DMS153 treated with DMSO at 0.1 percent for 48 hours (cell line): ENCODE measurements around the gene LTBP2.
A peak's percentile ranks its signal among the peaks of the same experiment; 100 is the strongest.

Experiments
- DNase-seq: peaks from one replicate; lab custom pipeline; 2025; ENCODE audit not compliant: unreplicated experiment; lab: John Stamatoyannopoulos, UW

Gene LTBP2

DNA sequence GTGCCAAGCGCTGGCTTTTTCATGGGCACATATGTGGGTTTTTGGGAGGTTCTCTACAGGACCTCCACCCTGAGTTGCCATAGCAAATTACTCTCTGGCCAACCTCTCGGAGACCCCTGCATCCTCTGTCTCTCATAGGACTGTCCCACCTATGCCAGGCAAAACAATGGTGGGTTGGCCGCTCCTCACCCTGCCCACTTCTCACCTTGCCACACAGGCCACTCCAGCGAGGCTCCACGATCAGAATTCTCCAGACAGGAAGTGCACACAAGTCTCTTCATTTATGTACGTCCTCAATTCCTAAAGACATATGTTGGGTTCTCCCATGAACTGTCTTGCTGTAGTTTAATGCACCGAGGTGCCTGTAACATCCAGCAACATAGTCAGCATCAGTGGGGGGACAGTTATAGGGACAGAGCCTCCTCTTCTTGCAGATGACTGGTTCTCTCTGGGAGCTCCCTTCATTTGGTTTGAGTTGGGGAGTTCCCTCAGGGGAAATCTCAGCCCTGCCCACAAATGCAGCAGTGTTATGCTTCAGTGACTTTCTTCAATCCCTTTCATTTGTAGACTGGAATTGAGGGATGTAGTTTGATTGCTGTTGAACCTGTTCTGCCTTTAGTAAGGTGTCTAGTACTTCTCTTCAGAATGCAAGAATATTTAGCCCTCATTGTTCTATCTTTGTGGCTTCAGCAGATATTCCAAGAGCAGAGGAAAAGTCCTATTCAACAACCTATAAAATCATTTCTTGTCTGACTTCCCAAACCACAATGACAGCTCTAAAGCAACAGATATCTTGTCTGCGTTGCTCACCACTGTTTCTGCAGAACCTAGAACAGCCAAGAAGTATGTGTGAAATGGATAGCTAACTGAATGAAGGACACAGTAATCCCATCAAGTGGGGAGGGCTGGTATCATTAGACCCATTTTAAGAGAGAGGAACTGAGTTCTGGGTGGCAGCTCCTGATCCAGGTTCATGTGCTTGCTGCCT lies 2.8 kb upstream of the LTBP2 start:
- no peak for DNase-seq

GRCh38 chr14:74613211-74613914 lies 1.3 kb upstream of the LTBP2 start:
- no peak for DNase-seq

- peak; percentile 45 for DNase-seq
Observed at GRCh38 chr14:74612350-74613021, 449 bp upstream of the LTBP2 start.

DNA sequence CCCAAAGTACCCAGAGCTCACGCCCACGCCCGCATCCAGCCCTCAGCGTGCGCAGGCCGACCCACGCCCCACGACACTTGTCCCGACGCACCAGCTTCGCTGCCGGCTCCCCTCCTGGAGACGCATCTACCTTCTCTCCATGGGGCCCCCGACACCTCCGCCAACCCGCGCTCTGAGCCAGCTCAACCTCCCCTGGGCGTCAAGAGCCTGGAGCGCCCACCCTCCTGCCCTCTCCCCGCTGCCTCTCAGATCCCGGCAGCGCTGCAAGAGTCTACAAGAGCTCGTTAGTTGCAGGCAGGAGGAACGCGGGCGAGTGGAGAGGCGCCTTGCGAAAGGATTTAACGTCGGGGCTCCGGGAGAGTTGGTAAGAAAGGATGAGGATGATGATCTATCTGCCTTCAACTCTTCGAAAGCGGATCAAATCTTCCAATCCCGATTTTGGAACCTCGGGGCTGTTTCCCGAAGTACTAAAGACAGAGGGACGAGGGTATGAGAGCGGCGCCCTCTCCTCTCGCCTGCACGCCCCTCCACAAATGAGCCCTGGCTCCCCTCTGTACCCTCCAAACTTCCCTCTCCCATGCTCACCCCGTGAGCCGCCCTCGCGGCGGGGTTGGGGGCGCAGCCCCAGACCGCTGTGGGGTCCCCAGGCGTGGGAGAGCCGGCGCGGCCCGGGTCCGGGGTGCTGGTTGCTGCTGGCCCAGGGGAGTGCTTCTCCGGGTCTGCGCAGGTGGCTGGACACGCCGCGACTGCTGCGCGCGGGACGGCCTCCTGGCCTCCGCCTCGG lies 979 bp downstream of the LTBP2 start:
- no peak for DNase-seq

GRCh38 chr14:74610199-74610865 lies 1.7 kb downstream of the LTBP2 start:
- DNase-seq, result no peak

GRCh38 chr14:74609721-74610120 lies 2.3 kb downstream of the LTBP2 start:
- no peak for DNase-seq

- DNase-seq, result peak; percentile 94
Observed at GRCh38 chr14:74608959-74609611, 3.0 kb downstream of the LTBP2 start.

- no peak for DNase-seq
Observed at GRCh38 chr14:74606727-74607126, 5.3 kb downstream of the LTBP2 start.

DNA sequence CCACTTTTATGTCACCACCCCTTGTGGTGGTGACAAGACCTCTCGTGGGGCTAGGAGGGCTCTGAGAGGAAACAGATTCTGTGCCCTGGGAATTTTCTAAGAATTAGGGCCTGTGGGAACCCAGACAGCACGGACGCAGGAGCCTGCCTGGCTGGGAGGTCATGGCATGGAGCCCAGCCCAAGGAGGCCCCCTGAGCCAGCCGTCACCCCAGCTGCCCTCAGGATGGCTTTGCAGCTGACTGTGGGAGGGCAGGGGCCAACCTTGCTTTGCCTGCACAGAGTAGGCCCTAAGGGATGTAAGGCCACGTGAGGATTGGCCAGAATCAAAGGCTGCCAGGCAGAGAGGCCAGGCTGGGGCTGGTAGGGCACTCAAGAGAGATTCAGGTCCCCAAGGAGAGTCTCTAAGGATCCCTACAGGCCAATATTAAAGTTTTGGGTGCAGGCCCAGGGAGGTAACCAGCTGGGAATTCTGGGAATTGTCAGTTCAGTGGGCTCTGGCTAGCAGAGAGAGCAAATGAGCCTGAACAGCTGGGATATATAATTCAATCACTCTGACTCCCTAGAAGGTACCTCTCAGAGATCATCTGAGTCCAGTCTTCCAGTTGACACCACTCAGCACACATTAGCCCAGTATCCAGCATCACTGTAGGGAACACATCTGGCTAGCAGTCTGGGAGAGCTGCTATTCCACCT lies 6.4 kb downstream of the LTBP2 start:
- DNase-seq, result no peak

DNA sequence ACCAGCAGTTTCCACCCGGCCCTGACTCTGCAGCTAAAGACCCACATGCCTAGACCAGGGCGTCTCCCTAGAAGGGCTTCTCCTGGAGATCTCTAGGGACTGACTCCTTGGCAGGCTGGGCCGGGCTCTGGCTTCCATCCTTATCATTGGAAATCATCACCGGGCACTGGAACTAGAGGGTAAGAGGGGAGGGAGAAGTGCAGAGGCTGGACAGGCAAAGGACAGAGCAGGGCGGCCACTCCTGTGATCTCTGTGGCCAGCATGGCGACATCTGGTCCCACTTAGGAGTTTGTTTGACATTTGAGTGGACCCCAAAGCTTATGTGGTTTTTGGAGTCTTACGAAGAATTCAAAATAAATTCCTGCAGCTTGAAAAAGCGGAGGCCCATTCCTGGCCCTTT lies 7.1 kb downstream of the LTBP2 start:
- no peak for DNase-seq

GRCh38 chr14:74604157-74604556 lies 7.9 kb downstream of the LTBP2 start:
- DNase-seq, result no peak

DNA sequence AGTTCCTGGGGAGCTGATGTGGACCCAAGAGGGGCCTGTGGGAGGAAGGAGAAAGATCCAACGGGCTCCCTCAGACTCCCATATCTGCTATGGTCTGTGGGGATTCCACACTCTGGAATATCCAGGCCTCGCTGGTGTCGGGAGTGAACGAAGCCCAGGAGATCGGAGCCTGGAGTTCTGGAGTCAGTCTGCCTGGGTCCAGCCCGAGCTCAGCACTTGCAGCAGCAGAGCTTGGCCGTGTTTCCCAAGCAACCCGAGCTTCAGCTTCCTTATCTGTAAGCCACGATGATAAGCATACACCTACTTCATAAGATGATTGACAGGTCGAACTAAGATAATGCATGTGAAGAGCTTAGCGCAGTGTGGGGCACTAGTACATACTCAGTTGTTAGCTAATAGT lies 10.1 kb downstream of the LTBP2 start:
- DNase-seq, result no peak

DNA sequence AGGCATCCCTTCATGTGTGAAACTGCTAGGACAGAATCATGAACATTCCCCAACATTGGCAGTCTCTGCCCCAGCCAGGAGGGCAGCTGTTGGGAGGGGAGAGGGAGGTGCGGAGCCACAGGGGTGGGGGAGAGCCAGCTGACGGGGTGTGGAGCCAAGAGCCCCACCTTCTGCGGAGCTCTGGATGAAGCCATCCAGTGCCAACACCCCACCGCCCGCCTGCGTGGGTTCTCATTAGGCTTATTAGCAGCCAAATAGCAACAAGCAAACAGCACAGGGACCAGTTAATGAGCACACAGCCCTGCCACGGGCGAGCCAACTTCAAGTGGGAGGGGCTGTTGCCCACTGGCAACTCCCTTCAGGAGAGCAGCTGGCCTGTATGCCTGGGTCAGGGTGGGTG lies 12.1 kb downstream of the LTBP2 start:
- no peak for DNase-seq

GRCh38 chr14:74599321-74599761 lies 12.7 kb downstream of the LTBP2 start:
- DNase-seq, result no peak

GRCh38 chr14:74596741-74597450 lies 15.1 kb downstream of the LTBP2 start:
- DNase-seq, result no peak

- no peak for DNase-seq
Observed at GRCh38 chr14:74595006-74595735, 16.9 kb downstream of the LTBP2 start.

GRCh38 chr14:74594606-74595005 lies 17.4 kb downstream of the LTBP2 start:
- DNase-seq, result no peak

DNA sequence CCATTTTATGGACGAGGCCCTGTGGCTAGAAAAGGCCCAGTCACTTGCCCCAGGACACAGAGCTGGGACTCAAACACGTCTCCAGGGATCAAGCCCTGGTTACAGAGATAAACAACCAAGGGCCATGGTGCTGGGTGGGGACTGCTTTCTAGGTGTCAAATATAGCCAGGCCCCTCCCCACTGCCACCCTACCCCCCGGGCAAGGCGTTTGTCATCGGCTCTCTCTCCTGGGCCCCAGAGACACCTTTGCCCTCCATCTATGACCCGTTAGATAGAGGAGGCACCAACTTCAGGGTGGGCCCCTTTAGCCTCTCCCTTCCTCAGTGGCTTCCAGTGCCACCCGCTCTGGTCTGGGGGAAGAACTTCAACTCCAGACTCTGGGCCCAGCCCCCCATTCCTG lies 18.0 kb downstream of the LTBP2 start:
- DNase-seq, result no peak
